Limb (tissue), 2 donors: ENCODE data around the gene RAD51B.
A peak's percentile ranks its signal among the peaks of the same experiment; 100 is the strongest.

ENCODE experiments used
- DNase-seq, 2 donors: peaks; one replicate each; pipeline ENCODE4 v3.0.0-alpha.2; 2016; ENCODE audit errors: extremely low spot score in 2 of 2

Gene RAD51B

GRCh38 chr14:68709007-68709406, 889.4 kb downstream of the RAD51B start:
- no peak for DNase-seq

DNA sequence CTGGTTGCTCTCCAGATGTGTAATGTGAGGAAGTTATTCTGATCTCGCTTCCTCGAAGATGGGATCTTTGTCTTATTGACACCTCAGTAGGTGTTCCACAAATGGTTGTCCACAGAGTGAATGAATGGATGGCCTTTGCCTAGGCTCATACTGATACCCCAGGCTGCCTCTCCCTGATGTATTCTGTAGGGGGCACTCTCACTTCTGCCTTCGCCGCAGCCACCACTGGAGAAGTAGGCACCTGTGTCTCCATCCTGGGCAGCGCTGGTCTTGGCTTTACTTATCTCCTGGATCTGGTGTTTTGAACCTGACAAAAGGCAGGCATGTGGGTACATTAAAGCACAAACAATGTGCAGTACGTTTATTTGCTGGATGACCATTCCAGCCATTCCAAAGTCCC, 891.2 kb downstream of the RAD51B start:
- no peak for DNase-seq

DNA sequence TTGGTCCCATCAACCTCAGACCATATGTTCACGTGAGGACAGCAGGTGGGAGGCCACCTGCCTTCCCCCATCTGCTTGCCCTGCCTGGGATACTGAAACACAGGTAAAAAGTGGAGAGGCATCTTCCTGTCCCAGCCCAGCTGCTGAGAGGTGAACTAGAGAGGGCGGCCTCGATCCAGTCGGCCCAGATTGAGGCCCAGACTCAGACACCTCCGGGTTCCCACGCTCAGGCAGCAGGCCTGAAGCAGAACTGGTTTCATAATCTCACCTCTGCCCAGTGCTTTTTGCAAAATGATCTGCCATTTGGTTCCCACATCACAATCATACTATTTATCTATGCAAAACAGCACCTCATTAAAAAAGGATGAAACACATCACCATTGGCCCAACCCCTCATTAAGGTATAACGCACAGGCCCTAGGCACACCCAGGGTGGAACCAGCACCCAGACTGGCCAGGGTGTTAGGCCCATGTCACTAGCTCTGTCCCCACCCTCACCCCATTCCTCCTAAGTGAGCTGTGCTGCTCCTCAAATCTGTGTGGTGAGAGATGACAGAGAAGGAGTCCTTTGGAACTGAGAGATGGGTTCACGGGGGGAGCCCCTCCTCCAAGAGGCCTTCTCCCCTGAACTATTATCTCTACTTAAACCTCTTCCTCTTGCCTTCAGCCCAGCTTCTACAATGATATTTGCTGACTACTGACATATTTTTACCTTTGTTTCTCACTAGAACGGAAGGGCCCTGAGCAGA, 892.2 kb downstream of the RAD51B start:
- no peak for DNase-seq

DNA sequence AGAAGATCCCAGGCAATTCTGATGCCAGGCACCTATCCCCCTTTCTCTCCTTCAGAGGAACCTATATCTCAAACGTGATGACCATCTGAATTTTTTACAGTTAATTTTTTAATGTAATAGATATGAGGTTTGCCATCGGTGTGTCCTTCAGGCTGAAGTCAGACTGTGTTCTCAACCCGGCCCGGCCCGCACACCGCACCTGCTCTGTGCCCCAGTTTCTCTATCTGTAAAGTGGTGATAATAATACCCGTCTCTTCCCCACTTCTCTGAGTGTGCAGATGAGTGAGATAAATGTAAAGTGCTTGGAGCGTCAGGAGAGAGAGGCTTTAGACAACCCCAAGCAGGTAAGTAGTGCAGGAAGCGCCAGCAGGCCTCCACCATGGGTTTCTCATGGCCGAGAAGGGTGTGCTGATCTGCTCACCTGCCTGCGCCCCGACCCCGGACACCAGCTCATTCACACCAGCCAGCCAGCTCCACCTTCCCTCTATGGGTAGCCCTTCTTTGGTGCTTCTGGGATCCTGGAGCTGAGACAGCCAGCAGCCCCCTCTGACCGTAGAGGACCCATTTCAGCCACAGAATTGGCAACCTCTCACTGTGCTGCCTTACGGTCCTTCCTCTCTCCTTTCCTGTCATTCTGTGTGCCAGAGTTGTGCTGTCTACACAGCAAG, 893.3 kb downstream of the RAD51B start:
- no peak for DNase-seq

- DNase-seq, result no peak
These were observed 894.2 kb downstream of the RAD51B start for GRCh38 chr14:68713782-68714181.

GRCh38 chr14:68714991-68715924, 895.7 kb downstream of the RAD51B start:
- DNase-seq, result no peak

DNA sequence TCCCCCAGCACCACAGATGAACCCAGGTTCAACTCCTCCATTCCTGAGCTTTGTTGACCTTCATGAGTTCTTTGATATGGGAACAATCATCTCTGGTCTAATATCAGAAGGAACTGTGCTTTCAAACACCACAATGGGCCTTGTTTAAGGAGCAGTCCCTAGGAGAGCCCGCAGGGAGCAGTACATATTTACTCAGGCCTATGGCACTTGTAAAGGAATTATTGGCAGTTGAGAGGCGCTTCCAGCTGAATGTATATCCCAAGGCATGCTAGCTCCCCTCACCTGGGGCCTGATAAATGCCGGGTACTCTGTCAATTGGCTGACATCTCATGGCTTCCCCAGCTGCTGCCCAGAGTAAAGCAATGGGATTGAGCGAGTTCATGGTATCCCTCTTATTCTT, 897.1 kb downstream of the RAD51B start:
- no peak for DNase-seq

DNA sequence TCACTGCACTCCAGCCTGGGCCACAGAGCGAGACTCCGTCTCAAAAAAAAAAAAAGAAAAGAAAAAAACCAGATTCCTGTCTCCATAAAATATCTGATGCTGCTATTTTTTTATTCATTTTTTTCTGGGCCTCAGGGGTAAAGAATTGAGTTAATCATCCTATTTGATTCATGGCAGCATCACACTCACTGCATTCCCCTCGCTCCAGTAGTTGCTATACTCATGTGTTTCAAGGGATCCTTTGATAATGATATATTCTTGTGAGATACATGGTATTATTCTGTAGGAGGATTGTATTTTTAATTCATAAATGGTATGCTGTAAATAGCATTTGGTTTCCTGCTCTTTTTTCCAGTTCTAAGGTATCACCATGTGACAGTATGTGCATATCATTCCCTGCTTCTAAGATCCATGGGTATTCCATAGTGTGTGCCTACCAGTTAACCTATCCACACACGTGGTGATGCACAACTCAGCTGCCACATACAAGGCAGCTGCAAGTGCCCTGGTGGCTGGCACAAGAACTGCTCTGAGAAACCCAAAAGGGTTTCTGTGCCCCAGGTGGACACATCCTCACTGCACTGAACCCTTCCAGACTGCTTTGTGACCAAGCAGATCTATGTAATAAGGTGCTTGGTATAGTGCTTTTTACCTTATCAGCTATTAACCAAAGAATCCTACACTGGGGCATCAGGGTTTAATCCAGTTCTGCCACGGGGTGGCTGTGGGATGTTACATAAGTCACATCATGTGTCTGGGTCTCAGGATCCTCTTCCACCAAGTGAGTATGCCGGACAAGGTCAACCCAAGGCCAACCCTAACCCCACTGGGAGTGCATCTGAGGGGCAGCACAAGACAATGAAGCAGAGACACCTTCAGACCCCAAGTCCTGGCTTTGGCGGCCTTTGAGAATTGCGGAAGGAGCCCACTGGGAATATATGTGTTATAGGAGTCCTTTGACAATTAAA, 898.7 kb downstream of the RAD51B start:
- DNase-seq, result no peak

DNA sequence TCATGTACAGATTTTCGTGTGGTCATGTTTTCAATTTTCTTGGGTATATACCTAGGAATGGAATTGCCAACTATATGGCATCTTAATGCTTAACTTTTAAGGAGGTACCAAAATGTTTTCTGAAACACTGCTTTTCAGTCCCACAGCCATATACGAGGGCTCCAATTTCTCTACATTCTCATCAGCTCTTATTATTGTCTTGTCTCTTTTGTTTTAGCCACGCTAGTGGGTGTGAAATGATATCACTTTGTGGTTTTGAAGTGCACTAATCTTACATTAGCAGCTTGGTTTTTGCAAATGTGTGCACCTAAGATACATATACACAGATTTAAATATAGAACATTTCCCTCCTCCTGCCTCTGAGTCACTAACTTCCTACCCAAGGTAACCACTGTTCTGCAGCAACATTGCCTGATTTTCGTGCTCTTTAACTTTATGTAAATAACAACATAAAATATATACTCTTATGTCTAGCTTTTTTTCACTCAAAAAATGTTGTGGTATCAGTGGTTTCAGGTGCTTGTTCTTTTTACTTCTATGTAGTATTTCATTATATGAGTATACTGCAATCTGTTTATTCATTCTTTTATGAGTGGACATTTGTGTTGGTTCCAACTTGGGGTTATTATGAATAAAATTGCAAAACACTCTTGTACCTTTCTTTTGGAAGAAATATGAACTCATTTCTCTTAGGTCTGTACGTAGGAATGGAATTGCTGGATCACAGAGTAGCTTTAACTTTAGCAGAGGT, 900.2 kb downstream of the RAD51B start:
- no peak for DNase-seq

DNA sequence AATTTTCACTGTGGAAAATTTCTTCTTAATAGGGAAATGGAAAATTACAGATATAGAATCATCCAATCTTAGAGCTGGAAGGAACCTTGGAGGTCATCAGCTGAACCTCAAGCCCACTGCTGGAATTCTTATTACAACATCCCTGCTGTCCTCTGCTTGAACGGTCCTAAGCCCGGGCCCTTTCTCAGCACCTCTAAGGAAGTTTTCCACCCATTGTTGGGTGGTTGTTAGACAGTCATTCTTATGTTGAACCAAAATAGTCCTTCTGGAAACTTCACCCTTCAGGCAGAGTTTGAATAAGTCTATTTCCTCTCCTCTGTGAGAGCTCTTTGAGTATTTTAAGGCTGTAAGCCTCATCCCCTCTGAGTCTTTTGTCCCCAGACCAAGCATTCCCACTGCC, 902.6 kb downstream of the RAD51B start:
- DNase-seq, result no peak

- no peak for DNase-seq
These were observed 903.5 kb downstream of the RAD51B start for GRCh38 chr14:68722968-68723566.

GRCh38 chr14:68723808-68724268, 904.3 kb downstream of the RAD51B start:
- DNase-seq, result no peak

DNA sequence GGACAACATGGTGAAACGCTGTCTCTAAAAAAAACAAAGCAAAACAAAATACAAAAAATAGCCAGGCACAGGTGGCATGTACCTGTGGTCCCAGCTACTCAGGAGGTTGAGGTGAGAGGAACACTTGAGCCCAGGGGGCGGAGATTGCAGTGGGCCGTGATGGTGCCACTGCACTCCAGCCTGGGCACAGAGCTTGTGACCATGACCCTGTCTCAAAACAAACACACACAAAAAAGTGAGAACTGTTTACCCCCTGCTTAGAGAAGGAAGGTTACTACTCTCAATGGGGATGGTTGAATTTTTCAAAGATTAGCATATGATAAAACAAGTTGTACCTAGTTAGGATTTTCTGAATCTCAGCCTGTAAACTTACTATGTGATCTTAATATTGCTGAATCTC, 905.3 kb downstream of the RAD51B start:
- no peak for DNase-seq

- no peak for DNase-seq
These were observed 906.6 kb downstream of the RAD51B start for GRCh38 chr14:68726093-68726695.

DNA sequence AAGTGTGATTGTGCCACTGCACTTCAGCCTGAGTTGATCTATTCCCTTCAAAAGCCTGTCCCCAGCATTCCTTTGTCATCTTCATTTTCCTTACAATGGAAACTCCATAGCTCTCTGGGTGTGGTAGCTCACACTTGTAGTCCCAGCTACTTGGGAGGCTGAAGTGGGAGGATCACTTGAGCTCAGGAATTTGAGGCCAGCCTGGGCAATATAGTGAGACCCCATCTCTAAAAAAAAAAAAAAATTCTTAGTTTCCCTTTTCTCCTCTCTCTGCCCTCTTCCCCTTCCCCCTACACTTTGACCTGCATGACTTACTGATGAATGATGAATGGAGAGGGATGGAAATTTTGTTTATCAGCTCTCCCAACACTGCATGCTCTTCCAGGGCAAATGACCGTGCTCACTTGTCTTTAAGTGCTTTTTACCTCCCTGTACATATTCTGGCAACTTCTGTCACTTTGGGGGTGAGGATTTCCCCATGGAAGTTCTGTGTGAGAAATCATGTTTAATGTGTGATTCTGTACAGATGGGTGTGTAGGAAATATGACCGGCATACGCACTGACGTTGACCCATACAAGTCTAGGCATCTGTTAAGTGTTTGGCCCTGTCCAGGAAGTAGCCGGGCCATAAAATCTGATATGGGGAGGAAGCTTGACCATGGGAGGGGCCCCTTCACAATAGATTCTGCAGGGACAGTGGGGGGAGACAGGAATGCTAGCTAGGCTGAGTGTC, 907.9 kb downstream of the RAD51B start:
- DNase-seq, result peak in 1 of 2 donors; percentile 44

DNA sequence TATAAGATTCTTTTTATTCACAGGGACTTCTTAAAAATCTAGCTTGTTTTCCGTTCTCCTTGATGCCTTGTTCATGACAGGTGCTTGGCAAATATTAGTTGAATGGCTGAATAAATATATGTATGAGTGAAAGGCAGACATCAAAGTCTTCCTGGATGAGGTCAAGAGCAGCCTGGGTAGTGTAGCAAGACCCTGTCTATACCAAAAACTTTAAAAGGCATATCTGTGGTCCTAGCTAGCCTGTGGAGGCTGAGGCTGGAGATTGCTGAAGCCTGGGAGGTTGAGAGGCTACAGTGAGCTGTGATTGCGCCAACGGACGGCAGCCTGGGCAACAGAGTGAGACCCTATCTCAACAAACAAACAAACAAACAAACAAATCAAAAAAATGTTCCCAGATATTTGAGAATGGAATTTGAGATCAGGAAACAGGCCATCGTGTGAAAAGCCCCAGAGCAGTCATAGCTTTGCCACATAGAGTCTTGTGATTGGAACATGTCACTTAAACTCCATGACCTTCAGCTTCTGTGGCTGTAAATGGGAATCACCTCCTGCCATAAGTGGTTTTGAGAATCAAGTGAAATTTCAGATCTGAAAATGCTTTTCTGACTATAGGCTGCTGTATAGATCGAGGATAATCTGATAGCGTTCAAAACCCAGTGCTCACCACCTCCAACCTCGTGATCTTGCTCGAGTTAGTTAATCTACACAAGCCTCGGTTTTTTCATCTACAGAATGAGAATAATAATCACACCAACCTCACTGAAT, 908.9 kb downstream of the RAD51B start:
- DNase-seq, result no peak

DNA sequence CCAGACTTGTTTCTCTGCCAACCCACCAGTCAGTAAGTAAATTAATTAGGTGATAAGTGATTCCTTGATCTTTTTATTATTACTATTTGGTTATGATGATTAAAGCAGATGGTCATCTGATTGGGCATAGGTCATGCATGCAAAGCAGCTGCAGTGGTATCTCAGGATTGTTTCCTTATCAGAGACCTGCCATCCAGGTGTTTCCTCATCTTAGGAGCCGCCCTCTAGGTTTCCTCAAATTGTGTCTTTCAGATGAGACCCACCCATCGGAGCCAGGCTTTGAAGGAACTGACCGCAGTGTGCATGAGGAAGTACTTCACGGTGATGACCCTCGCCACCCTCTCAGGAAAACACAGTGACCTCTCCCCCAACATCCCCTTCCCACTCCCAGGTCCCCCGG, 910.0 kb downstream of the RAD51B start:
- no peak for DNase-seq

DNA sequence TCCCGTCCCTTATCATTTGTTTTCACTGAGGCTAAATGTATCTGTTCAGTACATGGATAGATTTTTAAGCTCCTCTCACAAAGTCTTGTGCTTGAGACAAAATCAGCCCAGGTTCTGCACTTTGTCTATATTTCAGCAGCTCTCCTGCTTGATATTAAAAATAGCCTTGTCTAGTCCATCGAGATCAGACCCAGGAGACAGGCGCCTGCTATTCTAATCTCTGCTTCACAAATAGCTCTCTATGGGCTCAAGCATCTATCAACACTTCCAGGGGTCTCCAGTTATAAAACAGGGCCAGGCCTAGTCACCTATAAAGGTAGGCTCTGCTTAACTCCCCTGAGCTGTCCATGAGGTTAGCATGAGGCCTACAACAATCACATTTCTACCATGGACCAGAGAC, 910.8 kb downstream of the RAD51B start:
- DNase-seq, result no peak
